H1 (cell line): ENCODE results near the gene CACFD1. TPM values are rescaled to one million over a fixed set of nuclear protein-coding genes. Genes with fewer than 3 reads are reported as not detected.

Experiments
- CTCF ChIA-PET: fragments of 300-600 bp; sonication (Branson Sonifier 250); formaldehyde crosslinking; loops from one replicate; lab custom pipeline; 2021; ENCODE audit not compliant: partially characterized antibody; lab: Charles Lee
- POLR2A ChIA-PET: fragments of 300-600 bp; sonication (Branson Sonifier 250); formaldehyde crosslinking; loops from one replicate; lab custom pipeline; 2021; ENCODE audit warnings: inconsistent platforms; ENCODE audit not compliant: partially characterized antibody; lab: Charles Lee
- DNase-seq, 2 experiments: peaks; one replicate each; pipeline versions ENCODE4 v3.0.0 to v3.0.0-alpha.2; 2010 to 2022; ENCODE audit warnings: low spot score in 2 of 2, low read depth in 1 of 2, mixed read lengths in 1 of 2
- FAIRE-seq: peaks from 2 replicates; lab custom pipeline; 2011; peaks lifted over from hg19 to GRCh38; lab: Jason Lieb, UNC
- H2AFZ ChIP-seq: 2 replicates; pipeline ENCODE4 v1.8.1; 2012; ENCODE audit warnings: low read length, inconsistent platforms
- H2AK5ac ChIP-seq: 2 replicates; pipeline ENCODE4 v1.6.1; 2013; ENCODE audit warnings: low read depth, low read length
- H2BK120ac ChIP-seq: replicated peaks from 2 replicates; pipeline ENCODE3; 2013; ENCODE audit warnings: low read depth, low read length, inconsistent platforms
- H2BK12ac ChIP-seq: 2 replicates; pipeline ENCODE4 v1.6.1; 2013; ENCODE audit warnings: low read depth, low read length
- H2BK15ac ChIP-seq: 2 replicates; pipeline ENCODE4 v1.6.1; 2013; ENCODE audit warnings: low read length
- H2BK20ac ChIP-seq: 2 replicates; pipeline ENCODE4 v1.6.1; 2013; ENCODE audit warnings: low read length
- H2BK5ac ChIP-seq: 2 replicates; pipeline ENCODE4 v1.6.1; 2013; ENCODE audit warnings: low read depth, low read length
- H3K14ac ChIP-seq: 2 replicates; pipeline ENCODE4 v1.6.1; 2013; ENCODE audit warnings: inconsistent platforms; ENCODE audit not compliant: insufficient read length
- H3K18ac ChIP-seq: 2 replicates; pipeline ENCODE4 v1.6.1; 2013; ENCODE audit warnings: low read length; ENCODE audit errors: extremely low read depth
- H3K23ac ChIP-seq: 2 replicates; pipeline ENCODE4 v1.6.1; 2013; ENCODE audit warnings: inconsistent platforms; ENCODE audit not compliant: insufficient read length
- H3K23me2 ChIP-seq: 2 replicates; pipeline ENCODE4 v1.6.1; 2013; ENCODE audit warnings: low read depth, low read length
- H3K27ac ChIP-seq: 2 replicates; pipeline ENCODE4 v1.6.1; 2011; ENCODE audit warnings: low read depth, low read length, inconsistent platforms
- H3K27me3 ChIP-seq, 4 experiments: replicated peaks in 1 of 4; 1 replicate in 1 of 4; 2 replicates in 3 of 4; pipeline versions ENCODE4 v1.6.1 to v1.8.1; 2011 to 2013; ENCODE audit warnings: low read length in 3 of 4, mild to moderate bottlenecking in 3 of 4, inconsistent platforms in 2 of 4, mixed read lengths in 2 of 4, moderate library complexity in 1 of 4; ENCODE audit not compliant: control insufficient read depth in 3 of 4, insufficient read depth in 3 of 4; ENCODE audit errors: extremely low read depth in 1 of 4
- H3K36me3 ChIP-seq, 4 experiments: 2 replicates each; pipeline versions ENCODE4 v1.6.1 to v1.8.1; 2011 to 2013; ENCODE audit warnings: mild to moderate bottlenecking in 4 of 4, low read length in 3 of 4, moderate library complexity in 2 of 4, control low read depth in 1 of 4, inconsistent platforms in 1 of 4; ENCODE audit not compliant: insufficient read depth in 4 of 4, control insufficient read depth in 2 of 4
- H3K4ac ChIP-seq: replicated peaks from 2 replicates; pipeline ENCODE3; 2013; ENCODE audit warnings: low read length, low read depth, mixed read lengths, inconsistent platforms; ENCODE audit not compliant: insufficient read length
- H3K4me1 ChIP-seq, 4 experiments: replicated peaks in 1 of 4; 1 replicate in 1 of 4; 2 replicates in 3 of 4; pipeline versions ENCODE4 v1.6.1 to v1.8.1; 2011 to 2013; ENCODE audit warnings: low read length in 3 of 4, inconsistent platforms in 2 of 4, mixed read lengths in 1 of 4; ENCODE audit not compliant: insufficient read depth in 4 of 4, control insufficient read depth in 3 of 4
- H3K4me2 ChIP-seq, 2 experiments: 2 replicates each; pipeline versions ENCODE4 v1.6.1 to v1.8.1; 2011 to 2013; ENCODE audit warnings: low read depth in 2 of 2, low read length in 2 of 2, control low read depth in 1 of 2, inconsistent platforms in 1 of 2, mild to moderate bottlenecking in 1 of 2; ENCODE audit not compliant: insufficient read depth in 1 of 2
- H3K4me3 ChIP-seq, 4 experiments: fragments of 200-600, 300-600 bp in 1 of 4; sonication (generic), shearing (Covaris generic), sonication (Bioruptor Twin) in 1 of 4; 2 replicates each; pipeline versions ENCODE4 v1.5.1 to v1.8.1; 2011 to 2016; ENCODE audit warnings: low read length in 4 of 4, low read depth in 3 of 4, control low read depth in 2 of 4, inconsistent platforms in 2 of 4, mild to moderate bottlenecking in 2 of 4, mixed read lengths in 1 of 4, moderate library complexity in 1 of 4; ENCODE audit not compliant: insufficient read depth in 2 of 4; ENCODE audit errors: extremely low read depth in 1 of 4
- H3K56ac ChIP-seq: replicated peaks from 2 replicates; pipeline ENCODE3; 2013; ENCODE audit warnings: low read depth, mild to moderate bottlenecking, mixed read lengths, low read length, inconsistent platforms; ENCODE audit not compliant: insufficient read length
- H3K79me1 ChIP-seq: 2 replicates; pipeline ENCODE4 v1.6.1; 2013; ENCODE audit warnings: low read depth, low read length, control low read depth
- H3K79me2 ChIP-seq, 2 experiments: 2 replicates each; pipeline versions ENCODE4 v1.6.1 to v1.8.1; 2012 to 2013; ENCODE audit warnings: low read length in 2 of 2, mild to moderate bottlenecking in 2 of 2, inconsistent platforms in 1 of 2; ENCODE audit not compliant: insufficient read depth in 2 of 2, control insufficient read depth in 1 of 2
- H3K9ac ChIP-seq, 4 experiments: replicated peaks in 1 of 4; 1 replicate in 1 of 4; 2 replicates in 3 of 4; pipeline versions ENCODE4 v1.6.1 to v1.8.1; 2011 to 2013; ENCODE audit warnings: low read depth in 3 of 4, low read length in 3 of 4, control low read depth in 2 of 4, mild to moderate bottlenecking in 2 of 4, moderate library complexity in 2 of 4, inconsistent platforms in 1 of 4; ENCODE audit errors: extremely low read depth in 1 of 4
- H3K9me3 ChIP-seq, 2 experiments: 2 replicates each; pipeline versions ENCODE4 v1.6.1 to v1.8.1; 2012 to 2013; ENCODE audit warnings: mild to moderate bottlenecking in 2 of 2, moderate library complexity in 2 of 2, control low read depth in 1 of 2, inconsistent platforms in 1 of 2, low read depth in 1 of 2, low read length in 1 of 2, mixed read lengths in 1 of 2; ENCODE audit not compliant: insufficient read depth in 2 of 2
- H4K20me1 ChIP-seq, 2 experiments: replicated peaks in 1 of 2; 2 replicates each; pipeline versions ENCODE3 to v1.8.1; 2011 to 2013; ENCODE audit warnings: inconsistent platforms in 2 of 2, low read length in 2 of 2, mild to moderate bottlenecking in 1 of 2; ENCODE audit not compliant: insufficient read depth in 2 of 2, control insufficient read depth in 1 of 2
- H4K5ac ChIP-seq: 2 replicates; pipeline ENCODE4 v1.6.1; 2013; ENCODE audit warnings: low read length, low read depth, mixed read lengths, inconsistent platforms; ENCODE audit not compliant: insufficient read length
- H4K8ac ChIP-seq: 2 replicates; pipeline ENCODE4 v1.8.0; 2013; ENCODE audit warnings: mild to moderate bottlenecking, moderate library complexity, low read length, inconsistent platforms; ENCODE audit not compliant: insufficient read depth; ENCODE audit errors: extremely low read depth
- H4K91ac ChIP-seq: replicated peaks from 2 replicates; pipeline ENCODE3; 2013; ENCODE audit warnings: low read length, mixed read lengths, inconsistent platforms; ENCODE audit not compliant: insufficient read length
- GTF2F1 ChIP-seq: IDR thresholded peaks from 2 replicates; pipeline ENCODE4 v1.6.1; 2012; ENCODE audit warnings: low read depth, low read length, improper control_type of control experiment, borderline replicate concordance
- WGBS, 2 experiments: shearing (Covaris generic) in 1 of 2; methylation state at CpG; one replicate each; pipeline versions ENCODE4 v1.1.6 to v1.1.7; 2013 to 2015; ENCODE audit warnings: low lambda C conversion rate in 2 of 2, mixed read lengths in 2 of 2, inconsistent platforms in 1 of 2, low coverage in 1 of 2, missing lambda C conversion rate in 1 of 2; ENCODE audit not compliant: insufficient replicate concordance in 2 of 2, insufficient coverage in 1 of 2, insufficient read length in 1 of 2; ENCODE audit errors: extremely low coverage in 1 of 2, missing lambda C conversion rate in 1 of 2; 5-methylcytosine and 5-hydroxymethylcytosine counted together
- polyA plus RNA-seq, 7 experiments: library from polyadenylated mRNA; depleted of rRNA in 3 of 7; stranded (reverse) in 5 of 7; unstranded in 2 of 7; fragments of >200 nt in 5 of 7; fragments of 200-250 nt in 2 of 7; gene quantifications; 1 replicate in 5 of 7; 2 replicates in 1 of 7; 4 replicates in 1 of 7; pipeline versions ENCODE4 v1.2.1 to v1.2.3, GENCODE V29; 2011 to 2013; ENCODE audit warnings: missing spikeins in 2 of 7, mixed read lengths in 2 of 7
- total RNA-seq: library from RNA; stranded (reverse); fragmentation: NEBNext Ultra II Directional; extraction: Animal tissue kit (Norgen Biotek cat#: 25700); gene quantifications from 2 replicates; pipeline ENCODE4 v1.2.1, GENCODE V29; 2021

CACFD1 gene
- total and polyA plus RNA-seq, 2 of the 8 experiments (the other 6 are each of a cell fraction or from before 2014, with no cell fraction given) = 13.4 to 15.5 TPM

- Histone ChIP-seq H4K20me1 (peaks cover 0 to 12% of the 10 kb centered on the region in 2 experiments), H2BK12ac (no peak overlapping the region), H3K14ac (no peak overlapping the region), H3K4me2 (no peak overlapping the region), H2BK5ac (no peak overlapping the region), H3K9ac (no peak overlapping the region), H3K9me3 (no peaks in the 10 kb centered on the region), H2BK120ac (no peak overlapping the region), H3K27ac (0 out of 2 replicates have a peak overlapping the region, but pooled peaks have one; percentile 16), H3K23ac (no peak overlapping the region), H4K5ac (no peak overlapping the region), H2BK20ac (no peak overlapping the region), H2AK5ac (no peak overlapping the region), H3K18ac (no peak overlapping the region), H3K79me1 (peaks cover 9% of the 10 kb centered on the region), H3K23me2 (peaks cover 7% of the 10 kb centered on the region; the same call in 1 of the 2 replicates), H3K4ac (no peak overlapping the region), H3K4me1 (peaks cover 2 to 11% (median 9%) of the 10 kb centered on the region in 4 experiments), H3K36me3 (no peaks in the 10 kb centered on the region), H3K27me3 (no peaks in the 10 kb centered on the region; a peak in 1 of 7 replicates), H4K91ac (no peak overlapping the region), H3K79me2 (peaks cover 0 to 13% of the 10 kb centered on the region in 2 experiments; a peak in 2 of 4 replicates), H4K8ac (no peak overlapping the region), H3K4me3 (no peak overlapping the region), H2AFZ (no peak overlapping the region), H2BK15ac (no peak overlapping the region), H3K56ac (no peak overlapping the region)
- 92% methylated on average over 23 of the region's 24 CpGs; no CpG with 5 or more reads in 1 of the 2 experiments for WGBS, 2 experiments
- ChIA-PET POLR2A (interaction anchor here (1.5 to 1.8 kb wide), 5 partner anchors 9 to 115 kb away, joined by 3 to 5 read pairs (median 4); partner anchors contain the start of gene SLC2A6), CTCF (interaction anchor here (0.6 to 3.2 kb wide), 19 partner anchors 8 to 237 kb away, joined by 3 to 25 read pairs (median 4); partner anchors contain the start of genes ADAMTS13, REXO4 and SLC2A6)
- FAIRE-seq = no peak
- no peak for DNase-seq
- TF ChIP-seq GTF2F1 = no peak
Measured at GRCh38 chr9:133463864-133464615, 4.3 kb downstream of the CACFD1 start.
